ENCODE results near the gene ITGA11. TPM values are rescaled to one million over a fixed set of nuclear protein-coding genes. Genes with fewer than 3 reads are reported as not detected.

The ITGA11 gene
- total and polyA plus RNA-seq, 2 of the 13 experiments (the other 11 are each of a cell fraction or from before 2014, with no cell fraction given), result not detected

GRCh38 chr15:68292157-68292781, 139.7 kb downstream of the ITGA11 start (continued):
- TF ChIP-seq PHF5A (CRISPR knock-in tag; IDR thresholded peaks at IDR 0.05; ENCODE audit: low read depth, unreplicated experiment), result no peak
- no peak for TF ChIP-seq ZNF263 (CRISPR knock-in tag; IDR thresholded peaks at IDR 0.05)
- TF ChIP-seq TP53 (CRISPR knock-in tag; conservative IDR thresholded peaks at IDR 0.05), result no peak
- no peak for TF ChIP-seq TERF1 (CRISPR knock-in tag; IDR thresholded peaks at IDR 0.05)
- no peak for TF ChIP-seq DPF2 (CRISPR knock-in tag; IDR thresholded peaks at IDR 0.05; ENCODE audit: borderline replicate concordance, low read depth)
- no peak for TF ChIP-seq ZNF335 (CRISPR knock-in tag; IDR thresholded peaks at IDR 0.05)
- TF ChIP-seq TMF1 (CRISPR knock-in tag; IDR thresholded peaks at IDR 0.05; ENCODE audit: low read depth), result no peak
- no peak for TF ChIP-seq ZNF776 (CRISPR knock-in tag; IDR thresholded peaks at IDR 0.05)
- TF ChIP-seq PAWR (CRISPR knock-in tag; IDR thresholded peaks at IDR 0.05; ENCODE audit: borderline replicate concordance), result no peak
- TF ChIP-seq POLR2AphosphoS5 (IDR thresholded peaks at IDR 0.05; ENCODE audit: low read depth, low read length), result no peak
- TF ChIP-seq ZFY (CRISPR knock-in tag; IDR thresholded peaks at IDR 0.05), result no peak
- TF ChIP-seq MTA1 (CRISPR knock-in tag; IDR thresholded peaks at IDR 0.05; ENCODE audit: borderline replicate concordance), result no peak

- CTCF ChIA-PET (ENCODE audit: low intra/inter-chr PET ratio, low total read pairs), result no interaction called here
- Histone ChIP-seq H3K4me3 (replicated peaks in 1 of 3; ENCODE audit: insufficient read depth in 1 of 3, low read depth in 2 of 3, low read length in 3 of 3) (no peak overlapping the region), H3K4me2 (ENCODE audit: low read depth, low read length) (no peak overlapping the region), H3K27me3 (ENCODE audit: control insufficient read depth in 1 of 2, insufficient read depth in 2 of 2, low read length in 2 of 2) (no peaks in the 10 kb centered on the region), H3K9me3 (ENCODE audit: low read length) (no peaks in the 10 kb centered on the region), H3K79me2 (ENCODE audit: insufficient read depth, low read length) (peaks cover 63% of the 10 kb centered on the region), H3K27ac (ENCODE audit: extremely low read length, insufficient read depth, low read length) (no peak overlapping the region), H4K20me1 (ENCODE audit: insufficient read depth, low read length) (peaks cover 12% of the 10 kb centered on the region), H3K9ac (ENCODE audit: insufficient read depth, low read depth, low read length) (no peak overlapping the region), H2AFZ (ENCODE audit: low read length) (no peak overlapping the region), H3K36me3 (replicated peaks in 1 of 2; ENCODE audit: control insufficient read depth in 1 of 2, insufficient read depth in 2 of 2, low read length in 2 of 2) (peaks cover 9 to 38% of the 10 kb centered on the region in 2 experiments), H3K4me1 (ENCODE audit: insufficient read depth, low read length) (peaks cover 12% of the 10 kb centered on the region)
- DNase-seq (ENCODE audit: low spot score), result no peak
- no peak for FAIRE-seq
- POLR2A ChIA-PET, result no interaction called here
- in situ Hi-C loops (cut with HindIII; ENCODE audit: extremely low pct_ligation_motif_present, low pct_unique_long_range_greater_than_20kb), result no loop called here
- 97% methylated on average over 8 of the region's 8 CpGs for WGBS (ENCODE audit: low lambda C conversion rate)
- no peak for TF ChIP-seq CBX5 (CRISPR knock-in tag; IDR thresholded peaks at IDR 0.05; ENCODE audit: borderline replicate concordance)
- peak; percentile 20 for TF ChIP-seq RBM22 (optimal IDR thresholded peaks at IDR 0.05; ENCODE audit: low read length)
- no peak for ATAC-seq
- TSS peak; percentile 7 for BruUV-seq (replicated peaks)
- intact Hi-C loops (cut with micrococcal nuclease; ENCODE audit: unreplicated experiment), result no loop called here
Observed at GRCh38 chr15:68290715-68291114, 141.2 kb downstream of the ITGA11 start.
